Measurements from ENCODE around the gene RANBP1.

DNA sequence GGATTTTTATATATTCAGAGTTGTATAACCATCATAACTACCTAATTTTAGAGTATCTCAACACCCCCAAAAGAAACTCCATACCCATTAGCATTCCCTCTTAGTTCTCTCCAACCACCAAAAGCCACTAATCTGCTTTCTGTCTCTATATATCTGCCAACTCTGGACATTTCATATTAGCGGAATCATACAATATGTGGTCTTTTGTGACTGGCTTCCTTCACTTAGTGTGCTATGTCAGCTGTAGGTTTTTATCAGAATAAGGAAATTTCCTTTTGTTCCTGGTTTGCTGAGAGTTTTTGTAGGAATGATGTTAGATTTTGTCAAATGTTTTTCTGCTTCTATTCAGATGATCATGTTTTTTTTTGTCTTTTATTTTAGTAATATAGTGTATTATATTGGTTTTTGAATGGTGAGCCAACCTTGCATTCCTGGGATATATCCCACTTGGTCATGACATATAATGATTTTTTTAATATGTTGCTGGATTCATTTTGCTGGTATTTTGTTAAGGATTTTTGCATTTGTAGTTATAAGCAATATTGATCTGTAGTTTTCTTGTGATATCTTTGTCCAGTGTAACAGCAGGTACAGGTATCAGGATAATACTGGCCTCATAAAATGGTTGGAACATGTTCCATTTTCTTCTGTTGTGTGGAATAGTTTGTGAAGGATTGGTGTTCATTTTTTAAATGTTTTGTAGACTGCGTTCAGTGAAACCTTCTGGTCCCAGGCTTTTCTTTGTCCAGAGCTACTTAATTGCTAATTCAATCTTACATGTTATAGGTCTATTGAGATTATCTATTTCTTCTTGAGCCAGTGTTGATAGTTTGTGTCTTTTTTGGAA lies 19.1 kb upstream of the RANBP1 start:
- TF ChIP-seq, protein P1, sequence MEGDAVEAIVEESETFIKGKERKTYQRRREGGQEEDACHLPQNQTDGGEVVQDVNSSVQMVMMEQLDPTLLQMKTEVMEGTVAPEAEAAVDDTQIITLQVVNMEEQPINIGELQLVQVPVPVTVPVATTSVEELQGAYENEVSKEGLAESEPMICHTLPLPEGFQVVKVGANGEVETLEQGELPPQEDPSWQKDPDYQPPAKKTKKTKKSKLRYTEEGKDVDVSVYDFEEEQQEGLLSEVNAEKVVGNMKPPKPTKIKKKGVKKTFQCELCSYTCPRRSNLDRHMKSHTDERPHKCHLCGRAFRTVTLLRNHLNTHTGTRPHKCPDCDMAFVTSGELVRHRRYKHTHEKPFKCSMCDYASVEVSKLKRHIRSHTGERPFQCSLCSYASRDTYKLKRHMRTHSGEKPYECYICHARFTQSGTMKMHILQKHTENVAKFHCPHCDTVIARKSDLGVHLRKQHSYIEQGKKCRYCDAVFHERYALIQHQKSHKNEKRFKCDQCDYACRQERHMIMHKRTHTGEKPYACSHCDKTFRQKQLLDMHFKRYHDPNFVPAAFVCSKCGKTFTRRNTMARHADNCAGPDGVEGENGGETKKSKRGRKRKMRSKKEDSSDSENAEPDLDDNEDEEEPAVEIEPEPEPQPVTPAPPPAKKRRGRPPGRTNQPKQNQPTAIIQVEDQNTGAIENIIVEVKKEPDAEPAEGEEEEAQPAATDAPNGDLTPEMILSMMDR (IDR thresholded peaks at IDR 0.05; ENCODE audit: borderline replicate concordance, extremely low read depth, low read length, poor library complexity, severe bottlenecking) = no peak
- no peak for TF ChIP-seq EZH2 (IDR thresholded peaks at IDR 0.05; ENCODE audit: borderline replicate concordance, low read depth, low read length, severe bottlenecking)
